ENCODE measurements around the gene SMTN.

GRCh38 chr22:31105282-31105929, 24.3 kb downstream of the SMTN start:
- TF ChIP-seq, protein P1, sequence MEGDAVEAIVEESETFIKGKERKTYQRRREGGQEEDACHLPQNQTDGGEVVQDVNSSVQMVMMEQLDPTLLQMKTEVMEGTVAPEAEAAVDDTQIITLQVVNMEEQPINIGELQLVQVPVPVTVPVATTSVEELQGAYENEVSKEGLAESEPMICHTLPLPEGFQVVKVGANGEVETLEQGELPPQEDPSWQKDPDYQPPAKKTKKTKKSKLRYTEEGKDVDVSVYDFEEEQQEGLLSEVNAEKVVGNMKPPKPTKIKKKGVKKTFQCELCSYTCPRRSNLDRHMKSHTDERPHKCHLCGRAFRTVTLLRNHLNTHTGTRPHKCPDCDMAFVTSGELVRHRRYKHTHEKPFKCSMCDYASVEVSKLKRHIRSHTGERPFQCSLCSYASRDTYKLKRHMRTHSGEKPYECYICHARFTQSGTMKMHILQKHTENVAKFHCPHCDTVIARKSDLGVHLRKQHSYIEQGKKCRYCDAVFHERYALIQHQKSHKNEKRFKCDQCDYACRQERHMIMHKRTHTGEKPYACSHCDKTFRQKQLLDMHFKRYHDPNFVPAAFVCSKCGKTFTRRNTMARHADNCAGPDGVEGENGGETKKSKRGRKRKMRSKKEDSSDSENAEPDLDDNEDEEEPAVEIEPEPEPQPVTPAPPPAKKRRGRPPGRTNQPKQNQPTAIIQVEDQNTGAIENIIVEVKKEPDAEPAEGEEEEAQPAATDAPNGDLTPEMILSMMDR (IDR thresholded peaks at IDR 0.05), result no peak
- TF ChIP-seq POLR2A (IDR thresholded peaks at IDR 0.05), result no peak

All from heart left ventricle (tissue), 13 donors.